Endothelial cell of umbilical vein (primary cell): ENCODE data around the gene SARS2. TPM values are rescaled to one million over a fixed set of nuclear protein-coding genes. Genes with fewer than 3 reads are reported as not detected.

Experiments used
- BruUV-seq: library from RNA; stranded (reverse); fragments of 400-500 nt; replicated peaks from 2 replicates; lab custom pipeline; 2021; lab: Mats Ljungman, UMichigan
- CTCF ChIA-PET: fragments of 300-600, 350-600 bp; sonication (Branson Sonifier 250); formaldehyde crosslinking; loops from one replicate; lab custom pipeline; 2021; ENCODE audit warnings: antibody characterized with exemption, inconsistent platforms; lab: Charles Lee
- POLR2A ChIA-PET: fragments of 300-600, 350-600 bp; sonication (Branson Sonifier 250); formaldehyde crosslinking; loops from one replicate; lab custom pipeline; 2021; ENCODE audit warnings: antibody characterized with exemption, inconsistent platforms; lab: Charles Lee
- DNase-seq: peaks from one replicate; pipeline ENCODE4 v3.0.0-alpha.2; 2011; ENCODE audit warnings: low read depth, low spot score
- FAIRE-seq: peaks from 2 replicates; lab custom pipeline; 2011; peaks lifted over from hg19 to GRCh38; lab: Jason Lieb, UNC
- H2AFZ ChIP-seq: 2 replicates; pipeline ENCODE4 v1.6.0; 2012; ENCODE audit warnings: low read depth, low read length, control low read depth, inconsistent platforms
- H3K27ac ChIP-seq: 2 replicates; pipeline ENCODE4 v1.5.1; 2011; ENCODE audit warnings: low read depth, mild to moderate bottlenecking, control low read depth, low read length, moderate library complexity; ENCODE audit not compliant: insufficient read depth
- H3K27me3 ChIP-seq, 2 experiments: 2 replicates each; pipeline versions ENCODE4 v1.6.0 to v1.6.1; 2011; ENCODE audit warnings: low read length in 2 of 2, mixed read lengths in 1 of 2; ENCODE audit not compliant: control insufficient read depth in 2 of 2, insufficient read depth in 2 of 2
- H3K36me3 ChIP-seq, 2 experiments: 2 replicates in 1 of 2; 3 replicates in 1 of 2; pipeline ENCODE4 v1.5.1; 2011; ENCODE audit warnings: low read length in 2 of 2, mild to moderate bottlenecking in 1 of 2, moderate library complexity in 1 of 2; ENCODE audit not compliant: control insufficient read depth in 2 of 2, insufficient read depth in 2 of 2; ENCODE audit errors: extremely low read depth in 1 of 2
- H3K4me1 ChIP-seq: 3 replicates; pipeline ENCODE4 v1.5.1; 2011; ENCODE audit warnings: mild to moderate bottlenecking, low read length; ENCODE audit not compliant: control insufficient read depth, insufficient read depth; ENCODE audit errors: extremely low read depth
- H3K4me2 ChIP-seq: 2 replicates; pipeline ENCODE4 v1.6.1; 2011; ENCODE audit warnings: low read length, control low read depth, mixed read lengths; ENCODE audit not compliant: insufficient read depth
- H3K4me3 ChIP-seq, 3 experiments: fragments of 200-600 bp in 1 of 3; sonication (generic), shearing (Covaris generic) in 1 of 3; replicated peaks in 1 of 3; 2 replicates each; pipeline ENCODE4 v1.5.1; 2011 to 2016; ENCODE audit warnings: control low read depth in 3 of 3, low read length in 3 of 3, mild to moderate bottlenecking in 2 of 3, inconsistent platforms in 1 of 3, low read depth in 1 of 3, moderate library complexity in 1 of 3; ENCODE audit not compliant: insufficient read depth in 1 of 3
- H3K79me2 ChIP-seq: 2 replicates; pipeline ENCODE4 v1.6.0; 2012; ENCODE audit warnings: low read length, inconsistent platforms; ENCODE audit not compliant: control insufficient read depth, insufficient read depth
- H3K9ac ChIP-seq: replicated peaks from 2 replicates; pipeline ENCODE3; 2011; ENCODE audit warnings: low read length, control low read depth; ENCODE audit not compliant: insufficient read depth; ENCODE audit errors: extremely low read depth
- H3K9me1 ChIP-seq: replicated peaks from 3 replicates; pipeline ENCODE4 v1.6.0; 2011; ENCODE audit warnings: mild to moderate bottlenecking, low read length; ENCODE audit not compliant: control insufficient read depth, insufficient read depth; ENCODE audit errors: extremely low read depth
- H3K9me3 ChIP-seq: replicated peaks from 2 replicates; pipeline ENCODE4 v1.5.1; 2012; ENCODE audit warnings: low read length, inconsistent platforms; ENCODE audit not compliant: control insufficient read depth, insufficient read depth
- H4K20me1 ChIP-seq: replicated peaks from 2 replicates; pipeline ENCODE3; 2011; ENCODE audit warnings: mild to moderate bottlenecking, low read length; ENCODE audit not compliant: control insufficient read depth, insufficient read depth; ENCODE audit errors: extremely low read depth
- CTCF ChIP-seq, 2 donors: IDR thresholded peaks; 1 replicate in 1 of 2; 2 replicates in 1 of 2; pipeline ENCODE4 v1.5.1; 2011; ENCODE audit warnings: low read length in 2 of 2, mild to moderate bottlenecking in 2 of 2, moderate library complexity in 2 of 2, control low read depth in 1 of 2, inconsistent platforms in 1 of 2, low read depth in 1 of 2; ENCODE audit not compliant: insufficient read depth in 1 of 2; ENCODE audit errors: extremely low read depth in 1 of 2
- FOS ChIP-seq: IDR thresholded peaks from 2 replicates; pipeline ENCODE4 v1.6.1; 2011; ENCODE audit warnings: mild to moderate bottlenecking, low read length, moderate library complexity, borderline replicate concordance; ENCODE audit not compliant: insufficient read depth
- JUN ChIP-seq: IDR thresholded peaks from 2 replicates; pipeline ENCODE4 v1.6.1; 2011; ENCODE audit warnings: borderline replicate concordance, low read depth; ENCODE audit not compliant: insufficient read length, insufficient read depth
- MYC ChIP-seq: IDR thresholded peaks from one replicate; pipeline ENCODE4 v1.6.1; 2011; ENCODE audit warnings: mild to moderate bottlenecking, low read depth, low read length
- POLR2A ChIP-seq: IDR thresholded peaks from 2 replicates; pipeline ENCODE4 v1.6.1; 2012; ENCODE audit warnings: low read depth, mild to moderate bottlenecking, control low read depth, low read length
- dilution Hi-C: fragments of 300-500 bp; cut with MboI; formaldehyde crosslinking; loops from one replicate; pipeline ENCODE4 v1.15.0; 2019; ENCODE audit warnings: low sequenced_read_pairs; ENCODE audit not compliant: extremely low pct_ligation_motif_present
- intact Hi-C: fragments of 100-400 bp; cut with micrococcal nuclease; formaldehyde crosslinking; loops from one replicate; pipeline ENCODE4 v1.10.0; 2022
- polyA plus RNA-seq, 4 experiments: library from polyadenylated mRNA; depleted of rRNA in 3 of 4; stranded (reverse) in 3 of 4; unstranded in 1 of 4; fragments of >200 nt; gene quantifications; 2 replicates each; pipeline versions ENCODE4 v1.2.1 to v1.2.3, GENCODE V29; 2011 to 2012; ENCODE audit warnings: missing spikeins in 1 of 4
- total RNA-seq: library from RNA; stranded (reverse); gene quantifications from 2 replicates; pipeline ENCODE4 v1.2.3, GENCODE V29; 2021
- TF ChIP-seq, protein P1 (sequence below): IDR thresholded peaks from 2 replicates; pipeline ENCODE4 v1.6.1; 2011; ENCODE audit not compliant: insufficient read depth, insufficient read length

The SARS2 gene
- total and polyA plus RNA-seq, 2 donors (not counting 3 experiments of a cell fraction or from before 2014, with no cell fraction given): 40.3 to 43.7 TPM

DNA sequence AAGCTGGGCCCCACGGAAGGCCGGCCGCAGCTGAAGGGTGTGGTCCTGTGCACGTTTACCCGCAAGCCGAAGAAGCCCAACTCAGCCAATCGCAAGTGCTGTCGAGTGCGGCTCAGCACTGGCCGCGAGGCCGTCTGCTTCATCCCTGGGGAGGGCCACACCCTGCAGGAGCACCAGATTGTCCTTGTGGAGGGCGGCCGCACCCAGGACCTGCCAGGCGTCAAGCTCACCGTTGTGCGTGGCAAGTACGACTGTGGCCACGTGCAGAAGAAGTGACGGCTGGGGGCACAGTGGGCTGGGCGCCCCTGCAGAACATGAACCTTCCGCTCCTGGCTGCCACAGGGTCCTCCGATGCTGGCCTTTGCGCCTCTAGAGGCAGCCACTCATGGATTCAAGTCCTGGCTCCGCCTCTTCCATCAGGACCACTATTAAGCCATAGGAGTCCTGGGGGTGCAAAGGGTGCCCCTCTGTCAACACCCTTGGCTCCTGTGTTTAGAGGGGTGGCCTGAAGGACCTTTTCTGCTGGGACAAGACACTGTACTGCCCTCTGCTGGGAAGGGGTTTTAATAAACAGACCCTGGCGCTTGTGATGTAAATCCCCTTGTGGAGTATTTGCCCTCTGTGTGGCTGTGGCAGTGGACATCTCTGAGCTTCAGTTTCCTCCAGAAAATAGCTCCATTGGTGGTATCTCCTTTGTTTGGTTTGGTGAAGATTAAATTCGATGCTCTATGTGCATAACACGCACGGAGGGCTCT lies 2.0 kb upstream of the SARS2 start:
- intact Hi-C loops: no loop called here
- ChIA-PET POLR2A (interaction anchor here (0.6 kb wide), 1 partner anchor 80 kb away, joined by 3 read pairs; no protein-coding TSS in a partner anchor), CTCF (interaction anchor here (0.7 to 3.4 kb wide), 6 partner anchors 45 to 530 kb away, joined by 3 to 13 read pairs (median 4); partner anchors contain the start of gene FAM98C)
- Histone ChIP-seq H3K27me3 (no peaks in the 10 kb centered on the region), H2AFZ (no peak overlapping the region), H3K9me3 (no peaks in the 10 kb centered on the region), H3K36me3 (peaks cover 0 to 5% of the 10 kb centered on the region in 2 experiments), H3K4me2 (no peak overlapping the region), H3K9ac (no peak overlapping the region), H3K4me1 (peaks cover 14% of the 10 kb centered on the region), H3K9me1 (no peaks in the 10 kb centered on the region), H4K20me1 (no peaks in the 10 kb centered on the region), H3K4me3 (no peak overlapping the region), H3K27ac (no peak overlapping the region), H3K79me2 (peaks cover 22% of the 10 kb centered on the region)
- FAIRE-seq (peak; percentile 77), DNase-seq (peak; percentile 43)
- dilution Hi-C loops: no loop called here
- TF ChIP-seq MYC (no peak), JUN (no peak), POLR2A (no peak), FOS (no peak), CTCF (IDR thresholded peaks at IDR 0.05; ENCODE audit: extremely low read depth in 1 of 2, insufficient read depth in 1 of 2, low read depth in 1 of 2, low read length in 2 of 2) (peak; percentile 28 to 41)
- TF ChIP-seq, protein P1, sequence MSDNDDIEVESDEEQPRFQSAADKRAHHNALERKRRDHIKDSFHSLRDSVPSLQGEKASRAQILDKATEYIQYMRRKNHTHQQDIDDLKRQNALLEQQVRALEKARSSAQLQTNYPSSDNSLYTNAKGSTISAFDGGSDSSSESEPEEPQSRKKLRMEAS: no peak
- BruUV-seq: no TSS peak
